Measurements from ENCODE around the gene DNAJC25. TPM values are rescaled to one million over a fixed set of nuclear protein-coding genes. Genes with fewer than 3 reads are reported as not detected.
"Not testable (repeated sequence)": the region's sequence is repeated elsewhere in the genome, so short reads cannot be mapped to it uniquely, and the experiment has no call there.

Gene DNAJC25
- total RNA-seq, 1 donor from 2014 or later, result 4.7 TPM

DNA sequence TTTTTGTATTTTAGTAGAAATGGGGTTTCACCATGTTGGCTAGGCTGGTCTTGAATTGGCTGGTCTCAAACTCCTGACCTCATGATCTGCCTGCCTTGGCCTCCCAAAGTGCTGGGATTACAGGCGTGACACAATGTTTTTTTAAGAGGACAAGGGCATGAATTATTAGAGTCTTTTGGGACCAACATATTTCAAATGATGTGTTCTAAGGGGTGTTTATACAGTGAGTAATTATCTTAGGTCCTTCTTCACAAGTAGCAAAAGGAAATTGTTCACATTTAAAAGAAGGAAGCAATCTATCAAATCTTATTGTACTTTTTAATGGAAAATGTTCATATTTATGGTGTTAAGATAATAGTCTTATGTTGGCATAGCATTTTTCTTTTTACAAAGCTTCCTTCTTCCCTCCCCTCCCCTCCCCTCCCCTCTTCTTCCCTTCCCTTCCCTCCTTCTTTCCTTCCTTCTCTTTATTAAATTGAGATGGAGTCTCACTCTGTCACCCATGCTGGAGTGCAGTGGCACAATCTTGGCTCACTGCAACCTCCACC is 37.0 kb downstream of the DNAJC25 start:
- DNase-seq, result no peak

DNA sequence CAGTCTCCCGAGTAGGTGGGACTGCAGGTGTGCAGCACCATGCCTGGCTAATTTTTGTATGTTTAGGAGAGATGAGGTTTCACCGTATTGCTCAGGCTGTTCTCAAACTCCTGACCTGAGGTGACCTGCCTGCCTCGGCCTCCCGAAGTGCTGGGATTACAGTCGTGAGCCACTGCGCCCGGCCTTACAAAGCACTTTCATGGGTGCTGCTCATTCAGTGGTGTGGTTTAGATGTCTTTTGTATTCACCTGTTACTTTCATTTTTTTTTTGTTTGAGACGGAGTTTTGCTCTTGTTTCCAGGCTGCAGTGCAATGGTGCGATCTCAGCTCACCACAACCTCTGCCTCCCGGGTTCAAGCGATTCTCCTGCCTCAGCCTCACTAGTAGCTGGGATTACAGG is 37.5 kb downstream of the DNAJC25 start:
- not testable (repeated sequence) for DNase-seq

DNA sequence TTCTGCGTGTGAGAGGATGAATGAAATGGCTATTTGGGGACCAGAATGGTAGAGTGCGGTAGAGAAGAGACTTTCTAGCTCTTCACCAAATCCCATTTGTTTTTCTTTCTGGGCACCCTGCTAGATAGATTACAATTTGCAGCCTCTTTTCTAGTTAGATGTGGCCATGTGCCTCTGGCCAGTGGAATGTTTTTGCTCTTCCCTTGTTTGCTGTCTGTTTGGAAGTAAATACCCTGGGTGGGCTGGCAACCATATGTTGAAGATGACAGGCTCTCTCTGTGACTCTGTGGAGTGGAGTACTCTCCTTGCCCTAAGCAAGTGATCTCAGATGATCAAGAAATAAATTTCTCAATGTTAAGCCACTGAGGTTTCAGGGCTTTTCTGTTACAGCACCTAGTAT is 43.2 kb downstream of the DNAJC25 start:
- DNase-seq, result no peak

DNA sequence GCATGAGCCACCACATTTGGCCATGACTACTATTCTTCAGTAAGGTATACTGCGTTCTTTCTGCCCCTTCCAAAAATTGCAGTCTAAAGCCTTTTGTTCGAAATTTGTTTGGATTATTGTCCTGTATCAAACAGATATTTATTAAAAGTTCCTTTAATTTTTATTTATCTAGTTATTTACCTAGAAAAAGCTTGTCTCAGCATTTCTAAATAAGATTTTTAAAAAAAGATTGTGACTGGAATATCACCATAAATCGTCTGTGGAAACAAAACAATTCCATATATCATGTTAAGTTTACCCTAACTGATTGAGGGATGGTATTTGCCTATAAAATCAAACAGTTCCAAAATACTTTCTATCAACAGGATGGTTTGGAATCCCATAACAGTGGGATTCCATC is 45.0 kb downstream of the DNAJC25 start:
- DNase-seq, result no peak

DNA sequence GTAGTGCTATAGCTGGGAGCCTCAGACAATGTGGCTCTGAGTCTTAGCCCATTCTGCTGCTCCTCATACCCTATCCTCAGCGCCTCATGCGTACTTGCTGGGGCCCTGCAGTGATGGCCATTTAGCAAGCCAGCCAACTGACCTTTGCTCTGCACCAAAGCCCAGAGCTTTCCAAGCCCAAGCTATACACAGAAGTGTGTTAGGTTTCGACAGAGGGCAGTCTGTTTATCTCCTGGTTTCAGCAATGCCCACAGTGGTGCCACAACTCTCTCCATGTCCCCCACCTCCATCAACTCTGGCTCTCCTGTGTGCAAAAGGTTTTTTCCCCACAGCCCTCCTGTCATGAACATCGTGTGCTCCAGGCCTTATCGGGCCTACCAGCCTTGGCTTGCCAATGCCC is 47.2 kb downstream of the DNAJC25 start:
- DNase-seq, result no peak

DNA sequence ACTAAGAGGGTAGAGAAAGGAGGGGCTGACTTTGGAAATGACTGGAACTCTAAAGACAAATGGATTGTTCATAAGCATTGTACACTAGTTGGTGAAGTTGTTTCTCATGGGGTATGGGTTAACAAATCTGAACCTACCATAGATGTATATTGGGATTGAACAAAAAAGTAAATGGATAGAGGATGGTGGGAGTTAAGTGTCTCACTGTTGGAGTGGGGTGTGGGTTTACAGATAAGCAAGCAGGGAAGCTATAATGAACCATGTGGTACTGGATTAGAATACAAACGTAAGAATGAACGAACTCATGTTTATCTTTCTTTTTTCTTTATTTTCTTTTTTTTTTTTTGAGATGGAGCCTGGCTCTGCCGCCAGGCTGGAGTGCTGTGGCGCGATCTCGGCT is 48.1 kb downstream of the DNAJC25 start:
- no peak for DNase-seq

DNA sequence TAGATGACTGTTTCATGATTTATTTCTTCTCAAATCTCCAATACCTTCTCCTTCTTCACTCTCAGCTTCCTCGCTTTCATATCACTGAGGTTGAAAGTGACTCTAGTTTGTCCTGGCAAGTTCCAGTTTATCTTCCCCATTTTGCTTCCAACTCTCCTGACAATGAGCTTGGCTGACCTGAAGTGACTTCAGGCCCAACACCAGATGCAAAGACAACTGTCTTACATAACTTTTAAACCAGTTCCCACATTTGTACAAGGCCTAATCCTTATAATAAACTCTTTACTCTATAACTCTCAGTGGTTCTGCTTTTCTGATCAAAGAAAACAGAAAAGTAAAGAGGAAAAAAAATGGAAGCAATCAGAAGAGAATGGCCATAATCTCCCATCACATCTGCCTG is 52.3 kb downstream of the DNAJC25 start:
- no peak for DNase-seq

DNA sequence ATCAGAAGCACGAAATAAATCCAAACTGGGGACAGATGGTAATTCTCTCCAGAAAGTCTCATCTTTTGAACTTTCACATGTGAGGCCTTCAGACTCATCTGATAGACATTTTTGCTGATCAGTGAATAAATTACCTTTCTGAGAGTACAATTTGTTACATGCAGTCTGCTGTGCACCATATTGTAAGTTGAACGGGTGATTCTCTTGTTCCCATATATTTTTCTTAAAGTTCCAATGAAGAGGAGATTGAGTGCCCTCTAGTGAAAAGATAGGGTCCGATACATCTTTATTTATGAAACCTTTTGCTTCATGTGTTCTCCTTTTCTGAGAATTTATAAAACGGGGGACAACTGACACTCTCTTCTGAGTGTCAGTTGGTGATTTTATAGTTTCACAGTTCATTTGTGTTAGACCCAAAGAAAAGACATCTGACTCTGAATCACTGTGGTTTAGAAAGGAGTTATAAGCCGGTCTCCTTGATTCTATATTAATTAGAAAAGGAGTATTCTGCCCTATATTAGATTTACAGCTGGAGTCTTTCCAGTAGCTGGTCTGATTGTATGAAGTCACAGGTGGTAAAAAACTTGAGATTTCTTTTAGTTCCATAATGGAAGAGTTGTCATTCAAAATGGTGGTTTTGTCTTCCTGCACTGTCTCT is 60.7 kb downstream of the DNAJC25 start:
- DNase-seq, result no peak

DNA sequence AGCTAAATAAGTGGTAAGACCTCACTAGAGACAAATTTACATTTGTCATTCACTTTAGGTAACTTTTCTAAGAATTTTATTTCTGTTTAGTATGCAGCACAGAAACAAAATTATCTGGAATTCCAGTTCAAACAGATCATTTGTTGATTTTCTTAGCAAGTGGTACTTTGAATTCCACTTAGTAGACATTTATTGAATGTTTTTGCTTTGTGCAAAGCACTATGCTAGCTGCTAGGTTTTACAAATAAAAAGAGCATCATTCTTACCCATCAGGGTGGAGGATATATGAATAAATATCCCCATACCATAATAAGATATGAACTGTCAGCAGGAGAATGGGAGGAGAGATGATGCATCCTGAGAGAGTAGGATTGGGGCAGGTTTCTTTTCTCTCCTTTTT is 65.7 kb downstream of the DNAJC25 start:
- DNase-seq, result no peak

DNA sequence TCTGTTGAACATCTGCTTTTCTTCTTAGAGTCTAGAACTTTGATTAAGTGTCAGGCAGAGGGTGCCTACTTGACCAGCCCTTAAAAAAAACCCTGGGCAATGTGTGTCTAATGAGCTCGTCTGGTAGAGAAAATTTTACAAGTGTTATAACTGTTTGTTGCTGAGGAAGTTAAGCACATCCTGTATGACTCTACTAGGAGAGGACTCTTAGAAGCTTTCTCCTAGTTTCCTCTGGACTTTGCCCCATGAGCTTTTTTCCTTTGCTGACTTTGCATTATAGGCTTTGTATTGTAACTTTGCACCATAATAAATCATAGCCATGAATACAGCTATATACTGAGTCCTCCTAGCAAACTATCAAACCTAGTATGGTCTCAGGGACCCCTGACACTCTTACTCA is 69.6 kb downstream of the DNAJC25 start:
- DNase-seq, result no peak

Other genes with a start within 250 kb of the DNAJC25 start
- 91.2 TPM for gene ECPAS, start 147.0 kb upstream of the DNAJC25 start, total RNA-seq
- 47.3 TPM for gene ZNF483, start 106.2 kb upstream of the DNAJC25 start, total RNA-seq
- gene PTGR1, start 31.7 kb upstream of the DNAJC25 start, total RNA-seq, result 10.6 TPM
- 37.4 TPM for gene GNG10, start 30.3 kb downstream of the DNAJC25 start, total RNA-seq
- 0.16 TPM for gene SHOC1, start 163.6 kb downstream of the DNAJC25 start, total RNA-seq

Data from occipital lobe (tissue), 2 donors.